HG02840 (cell line): ENCODE data around the gene RPL18.
"Not testable (repeated sequence)": the region's sequence is repeated elsewhere in the genome, so short reads cannot be mapped to it uniquely, and the experiment has no call there.

Experiments
- ATAC-seq: cut with Tn5 transposase; IDR thresholded peaks from one replicate; pipeline ENCODE4 v1.9.1; 2021; ENCODE audit warnings: mild to moderate bottlenecking, moderate library complexity, moderate number of reproducible peaks; ENCODE audit not compliant: unreplicated experiment, low FRiP score

RPL18 gene

DNA sequence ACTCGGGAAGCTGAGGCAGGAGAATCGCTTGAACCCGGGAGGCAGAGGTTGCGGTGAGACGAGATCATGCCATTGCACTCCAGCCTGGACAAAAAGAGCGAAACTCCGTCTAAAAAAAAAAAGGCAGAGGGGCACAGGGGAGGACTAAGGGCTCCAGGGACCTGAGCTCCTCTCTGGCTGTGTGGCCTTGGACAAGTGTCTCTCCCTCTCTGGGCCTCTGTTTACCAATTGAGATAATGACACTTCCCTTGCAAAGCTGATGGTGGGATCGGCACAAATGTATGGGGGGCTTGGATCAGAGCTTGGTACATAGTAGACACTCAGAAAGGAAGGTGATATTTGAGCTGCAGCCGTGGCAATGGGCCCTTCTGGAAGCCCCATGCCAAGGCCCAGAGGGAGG, 23.8 kb downstream of the RPL18 start:
- ATAC-seq: no peak

DNA sequence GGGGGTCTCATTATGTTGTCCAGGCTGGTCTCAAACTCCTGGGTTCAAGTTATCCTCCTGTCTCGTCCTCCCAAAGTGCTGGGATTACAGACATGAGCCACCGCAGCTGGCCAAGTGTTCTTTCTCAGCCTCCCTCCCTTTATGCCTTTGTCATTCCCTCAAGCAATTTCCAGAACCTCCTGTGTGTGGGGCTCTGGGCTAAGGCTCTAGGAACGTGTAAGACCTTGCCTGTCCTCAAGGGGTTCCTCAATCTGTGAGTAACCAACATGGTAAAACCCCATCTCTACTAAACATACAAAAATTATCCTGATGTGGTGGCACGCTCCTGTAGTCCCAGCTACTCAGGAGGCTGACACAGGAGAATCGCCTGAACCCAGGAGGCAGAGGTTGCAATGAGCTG, 28.0 kb downstream of the RPL18 start:
- ATAC-seq: no peak

DNA sequence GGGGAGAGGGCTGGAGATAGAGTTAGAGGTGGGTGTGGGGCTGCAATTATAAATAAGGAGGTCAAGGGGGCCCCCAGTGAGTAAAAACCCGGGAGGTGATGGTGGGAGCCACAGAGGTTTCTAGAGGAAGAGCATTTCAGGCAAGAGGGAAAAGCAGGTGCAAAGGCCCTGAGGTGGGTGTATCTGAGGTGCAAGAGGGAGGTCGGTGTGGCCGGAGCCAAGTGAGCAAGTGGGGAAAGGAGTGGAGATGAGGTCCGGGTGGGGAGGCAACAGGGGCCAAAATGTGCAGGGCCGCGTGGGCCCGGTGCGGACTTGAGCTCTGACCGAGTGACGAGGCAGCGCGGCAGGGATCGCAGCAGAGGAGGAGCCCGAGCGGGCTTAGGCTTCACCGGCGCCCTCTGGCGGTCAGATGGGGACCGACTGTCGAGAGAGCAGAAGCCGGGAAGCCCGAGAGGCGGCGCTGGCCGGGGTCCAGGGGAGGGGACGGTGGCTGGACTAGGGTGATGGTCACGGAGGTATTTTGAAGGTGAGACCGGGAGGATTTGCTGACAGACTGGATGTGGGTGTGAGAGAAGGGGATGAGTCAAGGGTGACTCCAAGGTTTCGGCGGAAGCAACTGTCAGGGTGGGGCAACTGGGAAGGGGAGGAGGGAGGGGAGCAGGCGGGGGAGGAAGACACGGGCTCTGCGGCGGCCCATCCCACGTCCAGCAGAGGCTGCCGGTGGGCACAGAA, 30.1 kb downstream of the RPL18 start:
- ATAC-seq: no peak

GRCh38 chr19:48587387-48587786, 31.6 kb downstream of the RPL18 start:
- ATAC-seq: no peak

- ATAC-seq: no peak
These were observed 36.8 kb downstream of the RPL18 start for GRCh38 chr19:48582168-48582567.

- no peak for ATAC-seq
These were observed 40.1 kb downstream of the RPL18 start for GRCh38 chr19:48578891-48579290.

- ATAC-seq: not testable (repeated sequence)
These were observed 41.1 kb downstream of the RPL18 start for GRCh38 chr19:48577908-48578307.

GRCh38 chr19:48575931-48576622, 42.9 kb downstream of the RPL18 start:
- no peak for ATAC-seq

DNA sequence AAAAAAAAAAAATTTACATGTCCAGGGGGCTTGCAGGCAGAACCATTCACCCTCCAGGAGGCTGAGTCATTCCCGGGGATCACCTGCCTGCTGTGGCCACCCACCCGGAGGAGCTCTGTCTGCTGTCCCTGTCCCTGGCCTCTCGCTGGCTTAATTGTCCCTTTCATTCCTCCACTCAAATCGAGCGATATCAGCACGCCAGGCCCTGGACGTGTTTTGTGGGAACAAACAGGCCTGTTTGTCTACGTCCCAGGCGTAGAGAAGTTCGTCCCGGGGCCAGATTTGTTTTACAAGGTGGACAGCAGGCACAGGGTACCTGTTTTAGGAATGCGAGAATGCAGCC, 45.8 kb downstream of the RPL18 start:
- no peak for ATAC-seq

DNA sequence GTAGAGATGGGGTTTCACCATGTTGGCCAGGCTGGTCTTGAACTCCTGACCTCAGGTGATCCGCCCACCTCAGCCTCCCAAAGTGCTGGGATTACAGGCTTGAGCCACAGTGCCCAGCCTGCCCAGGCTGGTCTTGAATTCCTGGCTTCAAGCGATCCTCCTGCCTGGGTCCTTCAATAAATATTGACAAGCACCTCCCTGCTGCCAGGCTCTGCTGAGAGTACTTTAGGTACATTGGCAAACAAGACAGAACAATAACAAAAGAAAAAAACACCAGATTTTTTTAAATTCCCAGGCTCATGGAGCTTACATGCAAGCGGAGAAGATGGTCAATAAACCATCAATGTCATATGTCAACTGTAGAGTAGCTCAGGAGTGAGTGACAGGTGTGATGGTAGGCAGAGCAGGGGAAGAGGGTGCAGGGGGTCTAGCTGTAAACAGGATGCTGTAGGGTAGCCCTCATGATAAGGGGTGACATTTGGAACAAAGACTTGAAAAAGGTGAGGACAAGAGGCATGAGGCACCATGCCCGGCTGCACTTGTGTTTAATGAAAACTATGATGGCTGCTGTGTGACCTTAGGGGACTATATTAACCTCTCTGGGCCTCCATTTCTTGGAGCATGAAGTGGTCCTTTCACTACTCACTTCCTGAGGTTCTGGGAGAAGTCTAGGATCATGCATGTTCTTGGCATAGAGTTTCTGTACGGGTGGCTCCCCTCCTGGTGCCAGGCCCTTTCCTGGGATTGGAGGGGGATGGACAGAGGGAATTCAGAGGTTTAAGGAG, 47.4 kb downstream of the RPL18 start:
- ATAC-seq: no peak

DNA sequence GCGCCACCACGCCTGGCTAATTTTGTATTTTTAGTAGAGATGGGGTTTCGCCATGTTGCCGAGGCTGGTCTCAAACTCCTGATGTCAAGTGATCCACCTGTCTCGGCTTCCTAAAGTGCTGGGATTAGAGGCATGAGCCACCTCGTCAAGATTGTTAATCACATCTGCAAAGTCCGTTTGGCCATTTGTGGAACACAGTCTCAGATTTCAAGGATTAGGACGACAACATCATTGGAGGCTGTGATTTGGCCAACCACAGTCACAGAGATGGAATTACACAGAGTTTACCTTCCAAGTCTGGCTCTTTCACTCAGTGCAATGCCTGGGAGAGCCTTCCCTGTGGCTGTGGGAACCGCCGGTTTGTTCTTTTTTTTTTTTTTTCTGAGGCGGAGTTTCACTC, 49.2 kb downstream of the RPL18 start:
- ATAC-seq: no peak

DNA sequence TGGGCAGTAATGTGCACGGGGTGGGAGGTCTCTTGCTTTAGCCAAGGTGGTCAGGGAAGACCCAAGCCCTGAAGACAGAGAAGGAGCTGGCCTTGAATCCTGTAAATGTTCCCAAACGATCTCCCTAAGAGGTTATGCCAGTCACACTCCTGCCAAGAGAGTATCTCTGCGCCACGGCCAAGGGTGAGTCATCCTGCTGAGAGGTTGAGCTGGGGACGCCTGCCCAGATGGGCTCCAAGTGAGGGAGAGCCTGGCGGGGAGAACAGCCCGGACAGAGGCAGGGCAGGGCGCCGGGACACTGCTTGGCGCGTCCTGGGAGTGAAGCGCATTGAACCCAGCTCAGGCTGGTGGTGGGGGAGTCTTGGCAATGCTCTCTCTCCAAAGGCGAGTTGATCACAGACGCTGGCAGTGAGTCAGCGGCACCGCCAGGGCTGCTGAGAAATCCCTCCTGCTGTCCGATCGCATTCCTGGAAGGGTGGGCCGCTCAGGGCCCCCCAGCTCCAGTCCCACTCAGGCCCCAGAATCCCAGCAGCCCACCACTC, 50.6 kb downstream of the RPL18 start:
- ATAC-seq: no peak
